Heart right ventricle (tissue), 16 donors: ENCODE data around the gene EPHX1. TPM values are rescaled to one million over a fixed set of nuclear protein-coding genes. Genes with fewer than 3 reads are reported as not detected.
A peak's percentile ranks its signal among the peaks of the same experiment; 100 is the strongest.

Source experiments
- ATAC-seq, 8 donors: fragments of 200-7000 bp; cut with Tn5 transposase; one replicate each; pipeline ENCODE4 v1.9.1; 2020; ENCODE audit warnings: mild to moderate bottlenecking in 8 of 8, moderate library complexity in 8 of 8, moderate number of reproducible peaks in 1 of 8
- DNase-seq, 2 donors: peaks; one replicate each; pipeline ENCODE4 v3.0.0-alpha.2; 2020
- H3K27ac ChIP-seq, 10 donors: fragments of 200-600 bp; sonication (generic) in 2 of 10; one replicate each; pipeline versions ENCODE4 v1.5.0 to v1.8.0; 2020 to 2022; ENCODE audit warnings: mild to moderate bottlenecking in 3 of 10
- H3K27me3 ChIP-seq, 7 donors: fragments of 200-600 bp; one replicate each; pipeline ENCODE4 v1.8.0; 2021 to 2022; ENCODE audit warnings: mild to moderate bottlenecking in 2 of 7
- H3K36me3 ChIP-seq, 9 donors: fragments of 200-600 bp; sonication (generic) in 1 of 9; one replicate each; pipeline versions ENCODE4 v1.5.0 to v1.8.0; 2020 to 2022; ENCODE audit warnings: mild to moderate bottlenecking in 2 of 9
- H3K4me1 ChIP-seq, 9 donors: fragments of 200-600 bp; sonication (generic) in 1 of 9; one replicate each; pipeline versions ENCODE4 v1.5.0 to v1.8.0; 2020 to 2022; ENCODE audit warnings: mild to moderate bottlenecking in 4 of 9
- H3K4me3 ChIP-seq, 10 donors: fragments of 200-600 bp; sonication (generic) in 2 of 10; one replicate each; pipeline versions ENCODE4 v1.5.0 to v1.8.0; 2020 to 2022; ENCODE audit warnings: mild to moderate bottlenecking in 7 of 10, moderate library complexity in 2 of 10
- H3K9me3 ChIP-seq, 11 donors: fragments of 200-600 bp in 10 of 11; sonication (generic) in 2 of 11; one replicate each; pipeline versions ENCODE4 v1.5.0 to v1.8.0; 2013 to 2022; ENCODE audit warnings: mild to moderate bottlenecking in 2 of 11, control low read depth in 1 of 11, moderate library complexity in 1 of 11
- WGBS, 2 donors: extraction: QIAGEN DNeasy Blood & Tissue Kit; methylation state at CpG; one replicate each; pipeline ENCODE4 v1.1.7; 2013; ENCODE audit warnings: inconsistent platforms in 1 of 2; 5-methylcytosine and 5-hydroxymethylcytosine counted together
- intact Hi-C, 10 donors: fragments of 100-400 bp; cut with DNase I; formaldehyde crosslinking; loops; one replicate each; pipeline versions ENCODE4 v1.11.1 to v1.14.2; 2022
- polyA plus RNA-seq, 2 donors: library from polyadenylated mRNA; stranded (reverse); fragments of 200-250 nt; gene quantifications; one replicate each; pipeline ENCODE4 v1.2.3, GENCODE V29; 2013
- total RNA-seq, 10 donors: library from RNA; stranded (reverse); fragmentation: NEBNext Ultra II Directional in 3 of 10; extraction: Animal tissue kit (Norgen Biotek cat#: 25700) in 3 of 10; gene quantifications; one replicate each; pipeline versions ENCODE4 v1.2.1 to v1.2.4, GENCODE V29; 2021 to 2023
- TF ChIP-seq, protein P1 (sequence below), 9 donors: fragments of 200-600 bp; sonication (generic) in 2 of 9; IDR thresholded peaks; one replicate each; pipeline versions ENCODE4 v1.5.0 to v1.8.0; 2021 to 2022; ENCODE audit warnings: antibody characterized with exemption in 9 of 9, mild to moderate bottlenecking in 5 of 9, moderate library complexity in 1 of 9
- donor health status: Arrhythmogenic right ventricular cardiomyopathy.
- donor health status: ischemic (EF 13 %, LVEDD 7.1; RV severe dilation, severe dysfunction).
- donor health status: healthy with polysubstance abuse.
- donor health status: DM: no; HTN: yes; CAD: no.
- donor health status: DM: no; HTN: no; CAD: no.
- donor health status: ischemic (EF 25% LVEDD 6.9; RV normal size, moderate dysfunction).
- donor health status: ischemic (EF 25% LVEDD 5.7; RV mildly dilated, moderate dysfunction).
- donor health status: healthy.
- donor health status: DM: yes; HTN: yes; CAD: no.
- donor health status: Ischemic cardiomyopathy.
- donor health status: ischemic (EF 35%, LVEDD 5.7; RV mildly dilated, moderate dysfunction).
- donor health status: nonischemic (EF 11% LVEDD 7.7; RV severe dilation, severe dysfunction).
- donor health status: DM: yes; HTN: yes; CAD: no.
- donor health status: PGD.
- donor health status: ischemic (EF 29% LVEDD 5.4; RV normal size, mild dysfunction).
- donor health status: nonischemic (EF 23%, LVEDD 6.1; RV moderate dilation, normal function).

The EPHX1 gene
- total and polyA plus RNA-seq, 12 donors = 31.5 to 80.8 (median 43.2) TPM

- DNase-seq (no peak), ATAC-seq (no peak)
- Histone ChIP-seq H3K36me3 (peaks cover 0 to 36% (median 0%) of the 10 kb centered on the region in 9 donors), H3K4me3 (no peak overlapping the region), H3K27ac (no peak overlapping the region), H3K4me1 (peaks cover 10 to 59% (median 51%) of the 10 kb centered on the region in 9 donors), H3K9me3 (no peaks in the 10 kb centered on the region), H3K27me3 (no peaks in the 10 kb centered on the region)
- TF ChIP-seq, protein P1, sequence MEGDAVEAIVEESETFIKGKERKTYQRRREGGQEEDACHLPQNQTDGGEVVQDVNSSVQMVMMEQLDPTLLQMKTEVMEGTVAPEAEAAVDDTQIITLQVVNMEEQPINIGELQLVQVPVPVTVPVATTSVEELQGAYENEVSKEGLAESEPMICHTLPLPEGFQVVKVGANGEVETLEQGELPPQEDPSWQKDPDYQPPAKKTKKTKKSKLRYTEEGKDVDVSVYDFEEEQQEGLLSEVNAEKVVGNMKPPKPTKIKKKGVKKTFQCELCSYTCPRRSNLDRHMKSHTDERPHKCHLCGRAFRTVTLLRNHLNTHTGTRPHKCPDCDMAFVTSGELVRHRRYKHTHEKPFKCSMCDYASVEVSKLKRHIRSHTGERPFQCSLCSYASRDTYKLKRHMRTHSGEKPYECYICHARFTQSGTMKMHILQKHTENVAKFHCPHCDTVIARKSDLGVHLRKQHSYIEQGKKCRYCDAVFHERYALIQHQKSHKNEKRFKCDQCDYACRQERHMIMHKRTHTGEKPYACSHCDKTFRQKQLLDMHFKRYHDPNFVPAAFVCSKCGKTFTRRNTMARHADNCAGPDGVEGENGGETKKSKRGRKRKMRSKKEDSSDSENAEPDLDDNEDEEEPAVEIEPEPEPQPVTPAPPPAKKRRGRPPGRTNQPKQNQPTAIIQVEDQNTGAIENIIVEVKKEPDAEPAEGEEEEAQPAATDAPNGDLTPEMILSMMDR (IDR thresholded peaks at IDR 0.05) = no peak
- 89 to 90% methylated on average over 12 of the region's 12 CpGs for WGBS, 2 donors
- intact Hi-C loops = no loop called here
These were observed 14.6 kb downstream of the EPHX1 start for GRCh38 chr1:225824533-225824941.

DNA sequence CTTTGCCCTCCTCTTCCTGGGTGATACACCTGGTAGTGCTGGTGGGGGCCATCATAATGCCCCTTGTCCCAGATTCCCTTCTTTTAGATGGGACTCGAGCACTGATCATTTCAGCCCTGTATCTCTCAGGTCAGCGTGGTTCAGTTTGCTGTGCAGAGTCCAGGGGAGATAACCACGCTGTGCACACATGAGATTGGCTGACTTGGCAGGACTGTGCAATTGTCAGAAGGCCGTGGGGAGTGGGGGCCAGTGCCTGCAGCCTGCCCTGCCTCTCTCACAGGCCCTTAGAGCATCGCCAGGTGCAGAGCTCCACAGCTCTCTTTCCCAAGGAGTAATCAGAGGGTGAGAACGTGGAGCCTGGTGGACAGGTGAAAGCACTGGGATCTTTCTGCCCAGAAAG is 15.2 kb downstream of the EPHX1 start:
- Histone ChIP-seq H3K36me3 (peaks cover 0 to 41% (median 2%) of the 10 kb centered on the region in 9 donors), H3K27ac (peak overlapping the region in 3 of 10 donors; percentile 25 to 59 (median 45)), H3K4me1 (peaks cover 10 to 53% (median 47%) of the 10 kb centered on the region in 9 donors), H3K4me3 (no peak overlapping the region), H3K27me3 (no peaks in the 10 kb centered on the region), H3K9me3 (no peaks in the 10 kb centered on the region)
- WGBS, 2 donors = 66% methylated on average over 6 of the region's 6 CpGs
- no peak for ATAC-seq
- TF ChIP-seq, protein P1 (IDR thresholded peaks at IDR 0.05) = no peak
- intact Hi-C loops = no loop called here
- DNase-seq = no peak

- peaks cover 0 to 46% (median 4%) of the 10 kb centered on the region in 9 donors for H3K36me3 ChIP-seq
- no peaks in the 10 kb centered on the region for H3K9me3 ChIP-seq
- H3K4me3 ChIP-seq = peak overlapping the region in 1 of 10 donors; percentile 2
- 48 to 58% methylated on average over 7 of the region's 7 CpGs for WGBS, 2 donors
- peaks cover 8 to 52% (median 46%) of the 10 kb centered on the region in 9 donors for H3K4me1 ChIP-seq
- no peaks in the 10 kb centered on the region for H3K27me3 ChIP-seq
- TF ChIP-seq, protein P1 (IDR thresholded peaks at IDR 0.05) = no peak
- ATAC-seq (peak in 7 of 8 donors; percentile 31 to 57 (median 47)), DNase-seq (no peak)
- intact Hi-C loops = no loop called here
- peak overlapping the region in 4 of 10 donors; percentile 25 to 59 (median 40) for H3K27ac ChIP-seq
These were observed 15.7 kb downstream of the EPHX1 start for GRCh38 chr1:225825607-225826007.

GRCh38 chr1:225827076-225827475 is 17.2 kb downstream of the EPHX1 start:
- ATAC-seq (no peak), DNase-seq (no peak)
- intact Hi-C loops = no loop called here
- peak overlapping the region in 1 of 10 donors; percentile 45 for H3K27ac ChIP-seq
- H3K27me3 ChIP-seq = no peaks in the 10 kb centered on the region
- H3K4me1 ChIP-seq = peaks cover 8 to 52% (median 42%) of the 10 kb centered on the region in 9 donors
- TF ChIP-seq, protein P1 (IDR thresholded peaks at IDR 0.05) = no peak
- no peak overlapping the region for H3K4me3 ChIP-seq
- H3K36me3 ChIP-seq = peaks cover 0 to 49% (median 14%) of the 10 kb centered on the region in 9 donors
- H3K9me3 ChIP-seq = no peaks in the 10 kb centered on the region
- WGBS, 2 donors = 76 to 80% methylated on average over 8 of the region's 8 CpGs
